ENCODE measurements around the gene GPSM1.
A peak's percentile ranks its signal among the peaks of the same experiment; 100 is the strongest.
"Not testable (repeated sequence)": the region's sequence is repeated elsewhere in the genome, so short reads cannot be mapped to it uniquely, and the experiment has no call there.

Gene GPSM1

GRCh38 chr9:136317695-136318094 lies 9.6 kb upstream of the GPSM1 start:
- no peak for DNase-seq

GRCh38 chr9:136318111-136318775 lies 9.1 kb upstream of the GPSM1 start:
- no peak for DNase-seq

GRCh38 chr9:136318776-136319241 lies 8.5 kb upstream of the GPSM1 start:
- no peak for DNase-seq

GRCh38 chr9:136319244-136319643 lies 8.1 kb upstream of the GPSM1 start:
- not testable (repeated sequence) for DNase-seq

- not testable (repeated sequence) for DNase-seq
Observed at GRCh38 chr9:136319955-136320354, 7.4 kb upstream of the GPSM1 start.

- not testable (repeated sequence) for DNase-seq
Observed at GRCh38 chr9:136320972-136321371, 6.4 kb upstream of the GPSM1 start.

GRCh38 chr9:136321561-136321960 lies 5.8 kb upstream of the GPSM1 start:
- no peak for DNase-seq

- DNase-seq = no peak
Observed at GRCh38 chr9:136322756-136323330, 4.5 kb upstream of the GPSM1 start.

- DNase-seq = no peak
Observed at GRCh38 chr9:136323371-136323789, 4.0 kb upstream of the GPSM1 start.

GRCh38 chr9:136324501-136325300 lies 2.6 kb upstream of the GPSM1 start:
- DNase-seq = no peak

- no peak for DNase-seq
Observed at GRCh38 chr9:136325358-136325757, 2.0 kb upstream of the GPSM1 start.

GRCh38 chr9:136326061-136326760 lies 1.1 kb upstream of the GPSM1 start:
- DNase-seq = peak in 19 of 51 donors; percentile 7 to 64 (median 26)

- DNase-seq = no peak
Observed at GRCh38 chr9:136326761-136327303, 507 bp upstream of the GPSM1 start.

- peak in 1 of 51 donors; percentile 40 for DNase-seq
Observed at GRCh38 chr9:136328011-136328621, 777 bp downstream of the GPSM1 start.

GRCh38 chr9:136328622-136329041 lies 1.3 kb downstream of the GPSM1 start:
- DNase-seq = peak in 26 of 51 donors; percentile 17 to 72 (median 44)

- no peak for DNase-seq
Observed at GRCh38 chr9:136329211-136329627, 1.9 kb downstream of the GPSM1 start.

GRCh38 chr9:136329636-136330405 lies 2.5 kb downstream of the GPSM1 start:
- no peak for DNase-seq

- DNase-seq = no peak
Observed at GRCh38 chr9:136330406-136330990, 3.2 kb downstream of the GPSM1 start.

GRCh38 chr9:136331030-136331429 lies 3.7 kb downstream of the GPSM1 start:
- DNase-seq = no peak
